HS-27A (cell line): Measurements from ENCODE around the gene ALPL.

Experiments
- DNase-seq: peaks from one replicate; pipeline ENCODE4 v3.0.0-alpha.2; 2012; ENCODE audit warnings: low read depth, missing footprints

The ALPL gene

DNA sequence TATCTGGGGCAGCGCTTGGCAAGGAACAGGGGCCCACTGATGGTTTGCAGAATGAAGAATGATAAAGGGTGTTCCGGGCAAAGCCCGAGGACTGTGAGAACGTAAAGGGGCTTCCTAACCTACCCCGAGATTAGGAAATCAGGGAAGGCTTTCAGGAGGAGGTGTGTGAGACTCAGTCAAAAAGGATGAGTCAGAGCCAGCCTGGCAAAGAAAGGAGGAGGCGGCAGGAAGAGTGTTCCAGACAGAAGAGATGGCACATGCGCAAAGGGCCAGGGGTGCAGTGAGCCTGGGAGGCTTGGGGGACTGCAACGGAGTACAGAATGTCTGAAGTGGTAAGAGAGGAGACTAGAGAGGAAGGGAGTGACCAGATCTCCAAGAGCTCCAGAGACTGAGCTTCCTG, 89.7 kb downstream of the ALPL start:
- DNase-seq: no peak

DNA sequence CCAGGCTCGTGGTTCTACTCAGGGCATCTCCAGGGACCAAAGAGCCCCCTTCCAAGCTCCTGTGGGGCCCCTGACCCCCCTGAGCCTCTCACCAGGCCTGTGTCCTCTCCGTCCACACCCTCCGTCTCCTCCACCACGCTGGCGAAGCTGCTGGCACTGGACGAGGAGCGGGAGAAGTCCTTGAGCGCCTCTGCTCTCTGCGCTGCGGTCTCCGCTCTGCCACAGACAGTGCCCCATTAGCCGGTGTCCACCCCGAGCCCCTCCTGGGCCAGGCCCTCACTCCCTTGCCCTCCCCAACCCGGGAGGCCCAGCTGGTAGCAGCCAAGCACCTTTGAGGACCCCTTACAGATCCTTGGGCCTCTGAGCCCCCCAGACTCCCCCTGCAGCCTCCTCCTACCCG, 90.2 kb downstream of the ALPL start:
- no peak for DNase-seq

DNA sequence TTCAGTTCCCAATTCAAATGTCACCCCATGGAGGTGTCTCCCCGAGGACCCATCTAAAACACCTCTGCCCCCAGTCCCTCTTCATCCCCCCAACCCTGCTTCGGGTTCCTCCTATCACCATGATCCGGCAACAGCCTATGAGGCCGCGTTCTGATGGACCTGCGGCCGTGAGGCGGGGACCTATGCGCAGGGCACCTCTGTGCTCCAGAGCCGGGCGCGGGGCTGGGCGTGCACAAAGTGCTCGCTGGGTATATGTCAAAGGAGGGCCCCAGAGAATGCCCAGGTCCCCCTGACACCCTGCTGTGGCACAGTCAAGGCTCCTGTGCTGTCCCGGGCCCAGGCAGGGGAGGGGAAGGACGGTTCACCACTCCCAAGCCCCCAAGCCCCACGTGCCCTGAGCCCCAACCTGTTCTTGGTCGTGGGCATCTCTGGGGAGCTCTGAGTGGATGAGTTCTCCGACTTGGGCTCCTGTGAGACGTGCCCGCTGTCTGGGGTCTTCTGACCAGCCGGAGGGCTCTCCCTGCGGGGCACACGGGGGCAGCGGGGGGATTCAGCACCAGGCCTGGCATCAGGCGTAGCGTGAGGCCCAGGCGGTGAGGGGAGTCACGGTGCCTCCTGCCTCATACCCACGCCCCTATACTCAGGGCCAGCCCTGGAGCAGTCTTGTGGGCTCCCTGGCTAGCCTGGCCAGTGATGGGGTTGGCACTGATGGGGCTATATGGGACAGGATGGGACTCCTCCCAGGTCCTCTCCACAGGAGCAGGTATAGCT, 92.2 kb downstream of the ALPL start:
- no peak for DNase-seq

DNA sequence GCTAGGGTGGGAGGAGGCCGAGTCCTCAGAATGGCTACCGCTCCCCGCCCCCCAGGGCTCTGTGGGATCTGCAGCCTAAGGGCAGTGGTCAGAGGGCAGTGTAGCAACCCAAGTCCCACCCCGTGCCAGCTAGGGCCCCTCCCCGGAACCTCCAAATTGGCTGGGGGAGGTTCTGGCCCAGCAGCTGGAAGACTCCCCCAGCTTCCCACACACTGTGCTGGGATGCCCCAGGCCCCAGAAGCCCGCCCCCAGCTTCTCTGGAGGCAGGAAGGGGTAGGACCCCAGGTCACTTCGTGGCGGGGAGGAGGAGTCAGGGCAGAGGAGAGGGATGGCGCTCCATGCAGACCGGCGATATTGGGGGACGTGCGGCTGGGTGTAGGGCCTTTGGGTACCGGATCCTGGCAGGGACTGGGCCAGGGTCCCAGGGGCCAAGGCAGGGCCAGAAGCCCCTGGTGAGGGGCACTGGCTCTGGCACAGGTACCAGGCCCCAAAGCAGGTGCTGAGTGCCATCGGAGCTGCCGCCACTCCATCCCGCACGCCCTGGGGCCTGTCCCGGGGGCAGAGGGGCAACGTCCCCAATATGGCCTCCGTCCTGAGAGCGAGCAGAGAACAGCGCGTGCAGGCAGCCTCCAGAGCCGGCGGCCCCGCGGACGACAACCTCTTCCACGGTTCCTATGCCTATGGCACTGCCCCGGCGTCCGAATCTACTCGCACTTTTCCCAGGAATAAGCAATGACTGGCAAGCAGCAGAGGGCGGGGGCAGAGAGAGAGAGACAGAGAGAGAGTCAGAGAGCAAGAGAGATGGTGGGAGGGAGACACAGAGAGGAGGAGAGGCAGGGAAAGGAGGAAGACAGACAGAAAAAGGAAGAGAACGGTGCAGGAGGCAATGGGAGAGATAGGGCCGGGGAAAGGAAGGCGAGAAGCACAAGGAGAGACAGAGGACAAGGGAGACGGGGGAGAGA, 94.2 kb downstream of the ALPL start:
- DNase-seq: no peak

DNA sequence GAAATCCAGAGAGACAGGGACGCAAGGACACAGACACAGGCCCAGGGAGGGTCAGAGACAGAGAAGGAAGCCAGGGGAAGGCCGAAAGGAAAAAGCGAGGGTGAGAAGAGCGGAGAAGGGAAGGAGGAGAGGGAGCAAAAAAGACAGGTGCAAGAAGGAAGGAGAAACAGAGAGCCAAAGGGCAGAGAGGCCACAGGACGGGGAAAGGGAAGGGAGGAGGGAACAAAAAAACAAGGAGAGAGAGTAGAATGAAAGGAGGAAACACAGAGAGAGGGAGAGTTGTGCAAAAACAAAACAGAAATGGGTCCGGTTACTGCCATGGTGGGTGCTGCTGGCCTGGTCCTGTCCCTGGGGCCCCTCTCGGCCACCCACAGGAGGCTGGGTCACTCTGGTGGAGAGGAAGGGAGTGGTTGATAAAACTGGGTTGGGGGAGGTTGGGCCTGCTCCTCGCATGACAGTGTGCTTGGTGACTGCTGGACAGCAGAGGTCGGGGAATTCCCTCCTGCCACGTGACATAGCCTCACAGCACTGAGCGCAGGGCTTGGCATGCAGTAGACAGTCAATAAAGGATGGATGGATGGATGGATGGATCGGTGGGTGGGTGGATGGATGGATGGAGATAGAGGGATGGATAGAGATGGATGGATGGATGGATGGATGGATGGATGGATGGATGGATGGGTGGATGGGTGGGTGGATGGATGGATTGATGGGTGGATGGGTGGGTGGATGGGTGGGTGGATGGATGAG, 95.2 kb downstream of the ALPL start:
- DNase-seq: no peak

DNA sequence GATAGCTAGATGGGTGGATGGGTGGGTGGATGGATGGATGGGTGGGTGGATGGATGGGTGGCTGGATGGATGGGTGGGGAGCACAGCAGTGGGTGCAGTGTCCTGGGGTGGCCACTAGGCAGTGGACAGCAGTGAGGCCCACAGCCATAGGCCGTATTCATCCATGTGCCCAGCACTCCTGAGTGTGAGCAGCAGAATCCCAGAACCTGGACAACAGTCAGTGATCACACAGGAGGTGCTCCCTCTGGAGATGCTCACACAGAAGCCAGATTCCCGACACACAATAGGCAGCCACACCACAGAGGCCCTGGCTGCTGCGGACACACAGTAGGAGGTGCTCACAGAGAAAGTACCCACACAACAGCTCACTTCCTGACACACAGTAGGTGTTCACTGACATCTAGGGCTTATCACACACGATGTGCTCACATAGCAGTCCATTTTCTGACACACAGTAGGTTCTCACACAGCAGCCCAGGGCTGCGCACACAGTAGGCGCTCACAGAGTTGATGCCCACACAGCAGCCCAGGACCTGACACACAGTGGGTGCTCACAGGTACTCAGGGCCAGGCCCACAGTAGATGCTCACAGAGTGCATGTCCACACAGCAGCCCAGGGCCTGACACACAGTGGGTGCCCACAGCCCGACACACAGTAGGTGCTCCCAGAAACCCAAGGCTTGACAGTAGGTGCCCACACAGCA, 95.9 kb downstream of the ALPL start:
- DNase-seq: no peak

DNA sequence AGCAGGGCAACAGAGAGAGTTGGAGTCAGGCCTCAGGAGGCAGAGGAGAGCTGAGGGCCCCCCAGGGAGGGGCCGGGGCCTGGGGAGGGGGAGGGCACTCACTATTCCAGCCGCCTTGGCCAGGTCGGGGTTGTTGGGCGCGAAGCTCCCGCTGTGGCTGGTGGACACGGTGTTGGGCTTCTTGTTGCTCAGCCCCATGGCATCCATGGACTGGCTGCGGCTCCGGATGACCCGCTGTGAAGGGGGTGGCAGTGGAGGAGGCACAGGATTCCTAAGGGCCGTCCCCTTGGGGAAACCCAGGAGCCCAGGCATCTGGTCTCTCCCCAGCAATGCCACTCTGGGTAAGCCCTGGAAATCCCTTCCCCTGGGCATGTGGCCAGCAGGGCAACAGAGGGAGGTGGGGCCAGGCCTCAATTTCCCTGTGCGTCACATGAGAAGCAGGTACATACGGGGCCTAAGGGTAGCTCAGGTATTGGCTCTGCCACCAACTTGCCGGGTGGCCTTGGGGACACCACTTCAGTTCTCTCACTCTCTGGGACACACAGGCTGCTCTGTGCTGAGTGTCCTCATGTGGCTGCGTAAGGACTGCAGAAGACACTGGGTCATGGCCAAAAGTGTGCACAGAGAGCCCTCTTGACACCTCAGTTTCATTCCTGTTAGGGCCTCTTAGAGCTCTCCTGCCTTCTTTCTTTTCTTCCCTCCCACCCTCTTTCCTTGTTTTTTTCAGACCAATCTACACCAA, 96.9 kb downstream of the ALPL start:
- no peak for DNase-seq

DNA sequence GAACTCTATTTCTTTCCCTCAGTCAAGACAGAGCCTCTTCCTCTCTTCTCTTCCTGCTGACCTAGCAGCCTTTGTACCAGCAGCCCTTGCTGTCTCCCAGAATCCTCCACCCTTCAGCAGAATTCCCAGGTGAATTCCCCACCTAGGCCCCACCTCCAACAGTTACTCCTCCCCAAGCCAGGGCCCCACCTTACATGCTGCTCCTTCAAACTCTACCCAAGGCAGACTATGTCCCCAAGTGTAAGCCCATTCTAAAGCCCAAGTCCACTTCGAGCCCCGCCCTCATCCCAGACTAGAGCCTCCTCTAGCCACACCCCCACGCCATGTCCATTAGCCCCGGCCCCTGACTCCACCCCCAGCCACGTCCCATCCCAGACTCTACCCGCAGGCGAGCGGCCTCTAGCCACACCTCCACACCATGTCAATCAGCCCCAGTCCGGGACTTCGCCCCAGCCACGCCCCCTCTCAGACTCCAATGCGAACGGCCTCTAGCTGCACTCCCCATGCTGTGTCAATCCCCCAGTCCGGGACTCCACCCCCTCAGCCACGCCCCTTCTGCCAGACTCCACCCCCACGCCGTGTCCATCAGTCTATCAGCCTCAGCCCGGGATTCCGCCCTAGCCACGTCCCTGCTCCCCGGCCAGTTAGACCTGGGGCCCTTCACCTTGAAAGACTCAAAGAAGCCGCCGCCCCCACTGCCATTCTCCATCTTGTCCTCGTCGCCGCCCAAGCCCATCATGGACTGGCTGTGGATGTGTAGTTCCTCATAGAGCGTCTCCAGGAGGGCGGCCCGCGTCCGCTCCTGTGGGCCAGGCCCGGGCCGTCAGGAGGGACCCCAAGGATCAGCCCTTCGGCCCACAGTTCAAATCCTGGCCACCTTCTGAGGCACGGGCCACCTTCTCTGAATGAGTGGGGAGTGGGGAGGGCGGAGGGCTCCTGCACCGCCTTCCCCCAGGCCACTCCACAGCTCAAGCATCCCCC, 98.6 kb downstream of the ALPL start:
- DNase-seq: peak; percentile 60

DNA sequence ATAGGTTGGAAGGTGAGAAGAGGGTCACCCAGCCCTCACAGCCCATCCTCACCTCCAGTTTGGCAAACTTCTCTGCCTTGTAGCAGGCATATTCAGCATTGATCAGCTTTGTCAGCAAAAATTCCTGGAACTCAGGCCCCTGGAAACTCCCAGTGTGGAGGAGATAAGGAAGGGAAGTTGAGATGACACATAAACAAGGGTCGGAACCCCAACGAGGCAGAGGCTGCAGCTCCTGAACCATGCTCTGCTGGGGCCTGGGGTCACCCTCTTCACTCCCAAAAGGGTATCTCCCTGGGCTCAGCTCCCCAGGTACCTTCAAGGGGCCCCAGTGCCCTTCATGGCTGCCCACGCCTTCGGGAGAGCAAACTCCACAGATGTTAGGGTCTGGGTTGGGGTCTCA, 99.6 kb downstream of the ALPL start:
- DNase-seq: no peak

DNA sequence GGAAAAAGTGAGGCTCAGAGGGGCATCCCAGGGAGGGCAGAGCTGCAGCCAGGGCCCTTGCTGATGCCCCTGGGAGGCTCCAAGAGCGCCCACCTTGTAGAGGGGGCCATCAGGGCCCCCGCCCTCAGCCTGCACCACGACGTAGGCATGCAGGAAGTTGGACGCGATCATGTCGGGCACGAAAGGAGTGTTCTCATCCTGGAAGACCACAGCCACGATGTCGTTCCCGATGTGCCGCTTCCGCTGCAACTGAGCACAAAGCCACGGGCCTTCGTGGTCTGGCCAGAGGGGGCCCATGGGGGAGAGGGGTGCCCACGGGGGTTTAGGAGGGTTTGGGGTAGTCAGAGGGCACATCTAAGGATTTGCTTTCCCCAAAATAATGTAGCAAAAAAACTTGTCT, 100.8 kb downstream of the ALPL start:
- DNase-seq: no peak

DNA sequence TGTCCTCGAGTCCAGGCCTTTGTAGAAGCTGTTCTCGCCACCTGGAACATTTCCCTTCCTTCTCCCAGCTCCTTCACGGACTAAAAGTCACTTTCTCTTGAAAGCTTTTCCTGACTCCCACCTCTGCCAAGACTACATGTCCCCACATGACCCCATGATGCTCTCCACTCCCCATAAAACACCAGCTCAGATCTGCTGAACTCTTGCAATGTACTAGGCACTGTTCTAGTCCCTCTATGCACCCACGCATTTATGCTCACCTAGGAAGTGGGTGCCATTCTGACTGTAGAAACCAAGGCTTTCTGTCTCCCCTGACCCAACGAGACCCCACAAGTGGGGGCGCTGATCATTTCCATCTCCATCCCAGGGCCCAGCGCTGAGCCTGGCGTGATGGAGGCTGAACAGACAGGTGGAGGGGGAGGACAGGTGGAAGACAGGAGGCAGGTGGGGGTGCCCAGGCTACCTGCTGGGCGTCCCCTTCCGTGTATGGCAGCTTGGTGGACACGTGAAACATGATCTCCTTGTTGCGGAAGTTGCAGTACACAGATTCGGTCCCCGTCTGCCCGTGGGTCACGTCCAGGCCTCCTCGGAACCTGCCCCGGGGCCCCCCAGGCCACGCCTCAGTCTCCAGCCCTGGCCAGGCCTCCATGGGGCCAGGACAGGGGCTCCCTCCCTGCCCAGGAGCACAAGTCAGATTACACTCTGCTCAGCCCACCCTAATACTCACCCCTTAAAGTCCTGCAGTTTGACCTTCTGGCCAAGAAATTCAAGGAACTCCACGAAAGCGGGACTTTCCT, 102.0 kb downstream of the ALPL start:
- no peak for DNase-seq

DNA sequence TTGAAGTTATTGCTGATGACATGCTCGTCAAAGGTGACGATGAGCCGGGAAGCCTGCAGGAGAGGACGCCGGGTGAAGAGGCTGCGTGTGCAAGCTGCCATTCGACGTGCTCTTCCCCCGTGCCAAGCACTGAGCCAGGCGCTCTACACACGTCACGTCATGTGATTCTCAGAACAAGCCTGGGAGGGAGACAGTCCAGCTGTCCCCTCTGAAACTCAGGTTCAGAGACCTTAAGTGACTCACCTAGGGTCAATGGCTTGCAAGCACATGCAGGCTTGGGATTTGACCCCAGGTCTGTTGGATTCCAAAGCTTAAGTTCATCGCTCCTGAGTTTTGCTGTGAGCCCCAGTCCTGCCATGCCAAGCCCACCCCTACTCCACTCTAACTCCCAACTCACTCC, 102.8 kb downstream of the ALPL start:
- no peak for DNase-seq

DNA sequence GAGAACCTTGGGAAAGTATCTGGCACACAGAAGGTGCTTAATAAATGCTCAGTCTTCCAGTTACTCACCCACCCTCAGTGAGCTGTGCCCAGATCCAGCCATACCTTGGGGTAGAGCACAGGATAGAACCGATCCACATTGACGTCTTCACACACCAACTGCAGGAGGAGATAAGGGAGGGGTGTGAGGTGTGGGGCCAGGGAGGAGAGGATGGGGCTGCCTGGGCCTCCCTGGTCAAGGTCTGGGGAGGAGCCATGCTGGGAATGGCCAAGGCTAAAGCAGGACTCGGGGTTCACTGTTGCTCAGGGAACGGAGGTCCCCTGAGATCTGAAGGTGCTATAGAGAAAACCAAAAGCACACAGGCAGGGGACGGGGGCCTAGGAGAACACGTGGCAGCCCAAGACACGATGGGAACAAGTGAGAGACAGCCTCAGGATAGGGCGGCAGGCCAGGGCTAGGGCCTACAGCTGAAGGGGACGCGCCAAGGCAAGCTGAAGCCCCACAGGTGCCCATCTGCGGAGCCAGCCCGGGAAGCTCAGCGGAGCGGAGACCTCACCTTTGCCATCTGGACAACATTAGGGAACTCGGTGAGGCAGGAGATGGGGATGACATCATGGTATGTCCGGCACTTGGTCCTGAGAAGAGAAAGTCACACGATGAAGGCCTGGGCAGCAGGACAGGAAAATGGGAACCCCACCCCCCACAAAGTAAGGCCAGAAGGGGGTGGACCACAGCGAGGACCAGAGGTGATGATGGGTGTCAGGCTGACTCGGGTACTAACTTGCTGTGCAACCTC, 104.0 kb downstream of the ALPL start:
- no peak for DNase-seq

DNA sequence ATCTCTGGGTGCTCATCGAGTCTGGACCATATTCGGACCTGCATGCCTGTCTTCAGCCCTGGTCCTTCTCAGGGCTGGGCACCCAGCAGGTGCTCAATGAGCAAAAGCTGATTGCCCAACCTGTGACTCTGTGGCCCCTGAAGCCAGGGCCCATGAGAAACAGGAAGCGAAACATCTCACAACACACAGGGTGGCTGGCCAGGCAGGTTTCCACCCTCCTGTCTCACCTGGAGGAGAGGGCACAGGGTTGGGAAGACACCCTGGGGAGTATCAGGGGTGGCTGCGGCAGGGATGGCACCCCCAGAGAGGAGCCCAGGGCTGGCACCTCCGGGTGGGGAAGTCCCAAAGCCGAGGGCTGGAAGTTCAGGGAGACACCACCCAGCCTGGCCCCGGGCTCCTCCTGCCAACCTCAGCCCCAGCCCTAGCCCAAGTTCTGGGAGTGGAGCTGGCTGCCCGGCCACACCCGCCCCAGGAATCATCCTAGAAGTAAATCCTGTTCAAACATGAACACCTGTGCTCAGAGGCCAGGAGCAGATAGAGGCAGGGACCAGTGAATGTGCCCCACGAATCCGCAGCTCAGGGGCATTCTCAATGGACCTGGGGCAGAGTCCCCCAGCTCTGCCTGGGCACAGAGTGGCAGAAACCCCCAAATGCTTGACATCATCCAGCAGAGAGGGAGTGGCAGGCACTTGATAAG, 105.3 kb downstream of the ALPL start:
- DNase-seq: no peak

DNA sequence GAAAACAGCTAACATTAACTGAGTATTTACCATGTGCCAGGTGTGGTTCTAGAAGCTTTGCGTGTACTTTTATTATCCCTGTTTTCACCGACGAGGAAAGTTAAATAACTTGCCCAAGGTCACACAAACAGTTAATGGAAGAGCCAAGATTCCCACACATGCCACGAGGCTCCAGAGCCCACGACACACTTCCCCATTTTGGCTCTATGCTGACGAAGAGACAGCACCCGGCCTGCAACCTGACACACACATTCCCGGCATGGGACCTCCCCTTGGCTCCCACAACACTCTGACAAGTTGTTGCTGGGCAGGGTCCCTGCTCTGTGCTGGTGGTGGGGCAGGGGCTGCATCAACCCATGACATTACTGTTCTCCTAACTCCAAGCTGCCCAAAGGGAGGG, 107.1 kb downstream of the ALPL start:
- no peak for DNase-seq

DNA sequence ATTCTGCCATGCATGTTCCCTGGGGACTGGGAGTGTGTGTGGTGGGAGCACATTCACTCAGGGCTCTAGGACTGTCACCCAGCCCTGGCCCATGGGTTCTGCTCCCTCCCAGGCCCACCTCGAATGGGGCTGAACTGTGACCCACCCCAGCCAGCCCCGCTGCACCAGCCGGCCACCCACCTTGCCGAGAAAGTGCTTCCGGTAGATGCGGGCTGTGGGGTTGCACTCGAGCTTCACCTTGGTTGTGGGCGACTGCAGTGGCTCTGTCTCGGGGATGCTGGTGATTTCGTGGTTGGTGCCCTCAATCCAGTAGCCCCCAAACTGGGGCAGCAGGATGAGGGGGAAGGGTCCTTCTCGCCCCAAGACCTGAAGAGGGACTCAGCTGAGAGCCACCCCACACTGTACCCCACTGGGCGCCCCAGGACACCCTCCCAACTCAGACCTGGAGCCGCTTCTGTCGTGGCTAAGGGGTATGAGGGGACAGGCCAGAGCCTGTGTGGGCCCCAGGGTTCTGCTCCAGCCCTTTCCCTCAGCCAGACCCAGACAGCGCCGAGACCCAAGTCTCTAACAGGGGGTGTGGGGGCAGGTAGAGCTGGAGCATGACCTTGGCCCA, 108.0 kb downstream of the ALPL start:
- DNase-seq: no peak

DNA sequence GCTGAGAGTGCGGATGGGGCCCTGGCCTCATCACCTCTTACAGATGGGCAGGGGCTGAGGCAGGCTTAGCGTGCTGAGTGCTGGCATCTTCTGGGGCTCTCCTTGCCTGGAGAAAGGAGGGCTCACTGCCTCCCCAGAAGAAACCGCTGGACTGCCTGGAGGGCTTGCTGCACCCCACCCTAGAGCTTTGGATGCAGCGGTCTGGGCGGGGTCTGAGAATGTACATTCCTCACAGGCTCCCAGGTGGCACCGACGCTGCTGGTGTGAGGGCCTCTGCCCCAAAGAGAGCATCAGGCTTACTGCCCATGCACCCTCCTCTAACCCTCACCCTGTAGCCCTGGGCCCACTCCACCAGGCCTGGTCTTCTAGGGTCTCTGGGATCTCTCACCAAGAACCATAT, 108.8 kb downstream of the ALPL start:
- DNase-seq: no peak
